Endothelial cell of coronary artery (primary cell): Measurements from ENCODE around the gene MAP3K14. TPM values are rescaled to one million over a fixed set of nuclear protein-coding genes. Genes with fewer than 3 reads are reported as not detected.

Source experiments
- total RNA-seq: library from RNA; depleted of rRNA; stranded (reverse); fragments of >200 nt; gene quantifications from 2 replicates; pipeline ENCODE4 v1.2.3, GENCODE V29; 2014

The MAP3K14 gene
- total RNA-seq = 1.7 and 1.8 TPM in 2 replicates

DNA sequence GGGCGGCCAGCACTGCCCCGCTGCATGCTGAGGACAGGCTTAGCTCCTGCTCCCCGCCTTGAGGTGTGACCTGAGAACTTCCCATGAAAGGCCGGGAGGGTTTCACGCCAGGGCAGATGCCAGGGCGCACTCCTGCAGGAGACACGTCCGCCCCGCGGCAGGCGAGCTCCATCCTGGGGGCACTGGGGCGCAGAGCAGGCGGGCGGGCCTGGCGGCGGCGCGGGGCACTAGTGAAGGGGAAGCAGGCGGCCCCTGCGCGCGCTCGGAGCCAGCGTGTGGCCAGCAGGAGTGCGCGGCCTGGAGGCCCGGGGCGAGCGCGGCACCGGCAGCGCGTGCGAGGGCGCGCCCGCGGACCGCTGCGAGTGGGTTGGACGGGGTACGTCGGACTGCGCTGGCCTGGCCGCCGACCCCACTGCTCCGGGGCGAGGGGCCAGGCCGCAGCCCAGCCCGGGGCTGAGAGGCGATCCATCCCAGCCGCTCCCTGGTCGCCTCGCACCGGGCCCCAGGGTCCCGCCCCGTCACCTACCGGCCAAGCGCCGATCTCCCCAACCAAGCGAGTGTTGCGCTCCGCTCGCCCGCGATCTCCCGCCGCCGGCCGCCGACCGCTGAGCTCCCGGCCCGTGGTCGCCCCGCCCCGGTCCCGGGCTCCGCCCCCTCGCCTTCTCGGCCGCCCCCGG is at the start of gene MAP3K14:
MAP3K14 (minus strand) TSS at position 587 of the 677 bp plus-strand sequence. CDS start 26,275 bp downstream, outside the sequence.

DNA sequence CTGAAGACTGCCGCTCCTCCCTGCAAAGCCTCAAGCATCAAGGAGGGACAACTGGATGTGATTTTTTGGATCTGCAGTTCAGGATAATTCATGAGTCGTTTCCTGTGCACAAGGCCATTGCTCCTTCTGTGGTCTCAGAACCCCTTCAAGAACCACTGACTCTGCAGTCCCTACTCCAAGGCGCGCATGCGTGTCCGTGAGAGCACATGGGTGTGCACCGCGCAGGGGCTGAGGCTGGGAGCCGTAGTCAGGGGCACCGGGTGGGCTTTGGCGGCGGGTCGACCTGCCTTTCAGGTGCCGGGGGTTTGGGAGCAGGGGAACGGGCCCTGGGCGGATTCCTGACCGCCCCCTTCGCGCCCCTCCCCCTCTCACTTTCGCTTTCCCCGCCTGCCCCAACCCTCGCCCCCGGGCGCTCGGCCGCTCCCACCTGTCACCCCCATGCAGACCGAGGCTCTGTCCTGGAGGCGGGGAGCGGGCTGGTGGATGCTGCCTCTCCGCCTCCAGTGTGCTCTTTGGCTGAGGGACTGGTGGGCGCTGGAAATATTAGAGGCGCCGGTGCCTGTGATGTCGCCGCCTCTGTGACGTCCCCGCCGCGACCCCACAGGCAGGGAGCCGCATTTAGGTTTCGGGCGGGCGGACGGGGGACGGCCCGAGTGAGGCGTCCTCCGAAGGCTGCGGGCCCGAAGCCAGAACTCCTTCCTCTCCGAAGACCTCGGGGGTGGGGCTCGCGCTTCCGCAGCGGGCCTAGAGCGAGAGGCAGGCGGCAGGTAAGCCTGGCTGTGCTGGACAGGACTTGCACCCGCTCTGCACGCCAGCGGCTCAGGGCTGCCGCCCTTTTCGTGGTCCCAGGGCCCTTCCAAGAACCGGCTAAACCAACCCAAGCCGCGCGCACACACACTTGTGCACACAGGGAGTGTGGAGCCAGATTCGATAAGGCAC is 55.0 kb downstream of the MAP3K14 start, which contains the start of gene SPATA32:
SPATA32 (minus strand) TSS at position 518 of the 939 bp plus-strand sequence; CDS start at position 440, 78 bp downstream.

DNA sequence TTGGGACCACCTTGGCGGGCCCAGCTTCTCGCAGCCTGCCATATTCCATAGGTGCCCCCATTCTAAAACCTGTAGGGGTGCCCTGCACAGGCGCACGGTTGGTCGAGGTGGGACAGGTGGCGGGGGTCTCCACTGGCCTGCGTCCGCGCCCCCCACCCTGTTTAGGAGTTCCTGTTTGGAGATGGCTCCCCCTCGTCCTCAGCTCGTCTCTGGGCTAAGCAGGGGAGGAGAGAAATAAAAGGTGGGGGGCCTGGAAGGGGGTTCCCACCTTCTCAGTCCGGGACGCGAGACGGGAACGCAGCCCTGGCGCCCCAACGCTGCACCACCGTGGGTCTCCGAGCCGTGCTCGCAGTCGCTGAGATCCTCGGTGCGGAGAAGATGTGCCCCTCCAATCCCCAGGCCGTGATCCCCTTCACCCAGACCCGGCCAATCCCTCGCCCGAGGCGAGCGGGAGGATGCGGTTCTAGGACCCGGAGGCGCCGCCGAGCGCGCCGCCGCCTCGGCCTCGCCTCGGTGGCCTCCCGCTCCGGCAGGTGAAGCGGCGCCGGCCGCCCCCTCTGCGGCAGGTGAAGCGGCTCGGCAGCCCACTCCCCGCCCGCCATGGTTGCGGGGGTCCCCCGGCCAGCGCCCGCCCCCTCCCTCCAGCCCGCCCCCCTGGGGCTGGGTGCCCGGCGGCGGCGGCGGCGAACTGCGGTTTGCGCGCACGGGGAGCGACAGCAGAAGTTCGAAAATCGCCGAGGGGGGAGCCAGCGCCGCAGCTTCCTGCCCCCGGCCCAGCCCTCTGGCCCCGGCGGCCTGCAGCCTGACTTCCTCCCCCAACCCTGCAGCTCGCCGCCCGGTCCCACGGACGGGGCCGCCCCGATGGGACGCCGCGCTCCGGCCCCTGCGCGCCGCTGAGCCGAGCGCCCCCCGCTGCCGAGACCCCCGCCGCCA is 95.5 kb downstream of the MAP3K14 start, which contains the start of gene FMNL1:
FMNL1 (plus strand) TSS at position 805 of the 933 bp plus-strand sequence. CDS start 240 bp downstream, outside the sequence.

Other genes starting within 250 kb of the MAP3K14 start
- gene PLCD3, start 184.5 kb downstream of the MAP3K14 start, total RNA-seq = 8.5 and 15.6 TPM in 2 replicates
- gene ACBD4, start 181.3 kb downstream of the MAP3K14 start, total RNA-seq = 3.2 and 5.1 TPM in 2 replicates
- 8.1 and 8.2 TPM in 2 replicates for gene HEXIM1, start 168.5 kb downstream of the MAP3K14 start, total RNA-seq
- 2.7 and 4.0 TPM in 2 replicates for gene HEXIM2, start 155.1 kb downstream of the MAP3K14 start, total RNA-seq
- gene FMNL1, start 95.1 kb downstream of the MAP3K14 start, total RNA-seq = 0.54 and 0.94 TPM in 2 replicates
- under 0.01 TPM in 1 of 2 replicates, not detected in the other for gene SPATA32, start 54.9 kb downstream of the MAP3K14 start, total RNA-seq
- 13.4 and 16.6 TPM in 2 replicates for gene ARHGAP27, start 115.8 kb upstream of the MAP3K14 start, total RNA-seq
- gene PLEKHM1, start 173.7 kb upstream of the MAP3K14 start, total RNA-seq = 11.5 and 16.2 TPM in 2 replicates